Stimulated activated CD8-positive, alpha-beta memory T cell treated with anti-CD3 and anti-CD28 coated beads, Interleukin-7, amount 100 ng/mL, for 4 hours (primary cell): ENCODE results near the gene VWC2L.

Experiments used
- DNase-seq, 2 donors: peaks; one replicate each; pipeline ENCODE4 v3.0.0-alpha.2; 2020; ENCODE audit warnings: low read depth in 2 of 2

Gene VWC2L

DNA sequence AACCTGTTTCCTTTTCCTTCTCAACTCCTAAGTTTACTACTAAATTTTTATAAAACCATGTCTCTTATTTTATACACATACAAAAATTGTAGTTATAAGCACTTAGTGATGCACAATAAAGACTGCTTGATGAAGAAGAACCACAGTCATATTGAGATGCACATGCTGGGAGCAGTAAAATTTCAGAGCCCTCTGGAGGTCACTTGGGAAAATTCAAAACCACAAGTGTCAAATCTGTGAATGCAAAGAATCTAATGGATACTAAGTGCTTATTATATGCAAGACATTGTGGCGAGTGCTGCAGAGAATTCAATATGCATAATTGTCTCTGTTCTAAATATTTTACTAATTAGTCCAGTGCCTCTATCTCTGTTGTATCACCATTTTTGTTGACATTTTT lies 180.5 kb downstream of the VWC2L start:
- no peak for DNase-seq

DNA sequence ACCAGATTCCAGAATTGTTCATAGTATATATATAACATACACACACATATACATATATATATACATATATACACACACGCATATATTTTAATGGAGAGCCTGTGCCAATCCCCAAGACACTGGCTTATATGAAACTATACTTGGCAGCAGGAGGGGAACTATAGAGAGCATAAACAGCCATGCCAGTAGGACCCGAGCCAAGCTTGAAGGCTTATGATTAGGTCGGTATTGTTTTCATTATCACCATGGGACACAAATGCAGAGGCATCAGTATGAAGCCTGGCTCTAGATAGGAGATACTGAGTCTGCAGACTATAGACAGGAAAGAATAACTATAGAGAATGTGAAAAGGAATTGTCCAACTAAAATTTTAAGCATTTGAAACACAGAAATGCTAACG lies 181.2 kb downstream of the VWC2L start:
- DNase-seq, result no peak

DNA sequence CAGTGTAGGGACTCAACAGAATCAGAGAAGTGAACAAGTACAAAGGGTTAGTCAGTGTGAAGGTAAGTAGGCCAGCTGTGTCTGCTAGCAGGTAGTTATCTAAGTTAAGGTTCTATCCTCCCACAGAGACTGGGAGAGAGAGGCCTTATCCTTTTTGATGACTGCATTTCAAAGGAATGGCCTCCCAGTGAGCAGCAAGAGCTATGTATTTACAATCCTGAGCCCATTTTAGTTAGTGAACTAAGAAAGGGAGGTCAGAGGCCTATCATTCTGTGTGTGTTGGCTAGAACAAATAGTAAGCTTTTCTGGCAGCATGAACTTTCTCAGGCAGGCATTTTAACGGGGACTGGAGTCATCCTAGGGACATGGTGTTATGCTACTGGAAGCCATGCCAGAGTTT lies 182.9 kb downstream of the VWC2L start:
- DNase-seq, result no peak

DNA sequence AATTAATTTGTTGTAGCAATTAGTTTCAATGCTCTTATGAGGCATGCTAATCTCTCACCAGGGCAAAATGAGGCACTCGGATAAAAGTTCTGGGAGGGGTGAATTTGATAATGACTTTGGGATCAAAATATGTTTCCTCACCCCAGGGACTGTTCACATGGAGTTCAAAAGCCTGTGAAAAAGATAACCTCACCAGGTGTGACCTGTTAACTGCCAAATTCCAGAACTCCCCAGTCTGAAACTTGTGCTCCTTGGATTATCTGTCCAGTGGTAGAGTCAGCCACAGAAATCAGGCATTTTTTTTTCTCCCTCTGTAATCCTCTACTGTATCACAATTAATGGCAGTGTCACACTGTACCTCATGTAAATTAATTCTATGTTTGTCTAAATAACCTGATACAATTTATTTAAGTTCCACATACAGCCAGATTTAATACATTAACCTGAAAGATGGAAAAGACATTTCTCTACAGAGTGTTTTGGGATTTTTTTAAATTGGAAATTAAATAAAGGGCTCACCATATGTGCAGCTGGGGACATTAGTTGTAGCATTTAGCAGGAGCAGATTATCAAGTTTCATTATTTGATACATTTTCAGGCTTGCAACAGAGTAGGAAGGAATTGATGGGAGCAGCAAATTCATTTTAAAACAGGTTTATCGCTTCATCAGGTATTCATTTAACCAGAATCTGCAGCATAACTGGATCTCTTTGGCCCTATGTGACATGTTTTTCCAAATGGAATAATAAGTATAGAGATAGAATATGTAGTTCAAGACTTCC lies 191.2 kb downstream of the VWC2L start:
- DNase-seq, result no peak

DNA sequence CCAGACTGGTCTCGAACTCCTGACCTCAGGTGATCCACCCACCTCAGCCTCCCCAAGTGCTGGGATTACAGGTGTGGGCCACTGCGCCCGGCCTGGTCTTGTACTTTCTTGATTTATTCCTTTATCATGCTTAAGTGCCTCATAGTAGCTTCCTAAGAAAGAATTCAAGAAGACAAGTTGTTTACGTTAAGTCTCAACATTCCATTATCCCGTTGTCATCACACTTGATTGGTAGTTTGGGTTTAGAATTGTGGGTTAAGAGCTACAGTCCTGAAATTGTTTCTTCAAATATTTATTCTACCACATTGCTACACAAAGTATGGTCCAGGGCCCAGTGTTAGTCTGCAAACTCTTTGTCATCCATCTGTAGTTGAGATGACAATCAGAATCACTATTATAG lies 194.0 kb downstream of the VWC2L start:
- no peak for DNase-seq

DNA sequence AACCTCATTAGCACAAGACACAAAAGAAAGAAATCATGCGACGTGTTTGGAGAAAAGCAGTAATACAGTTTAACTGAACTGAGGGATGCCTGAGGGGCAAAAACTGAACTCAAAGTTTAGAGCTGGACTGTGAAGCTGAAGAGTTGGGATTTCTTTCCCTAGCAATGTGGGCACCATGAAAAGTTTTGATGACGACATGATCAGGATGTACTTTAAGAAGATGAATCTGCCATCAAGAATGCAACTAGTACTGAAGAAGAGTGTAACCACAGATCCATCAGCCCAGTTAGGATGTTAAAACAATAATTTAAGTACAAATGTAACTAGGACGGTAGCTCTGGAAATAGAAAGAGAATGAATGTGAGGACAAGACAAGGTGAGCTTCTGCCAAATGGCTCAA lies 196.2 kb downstream of the VWC2L start:
- no peak for DNase-seq

DNA sequence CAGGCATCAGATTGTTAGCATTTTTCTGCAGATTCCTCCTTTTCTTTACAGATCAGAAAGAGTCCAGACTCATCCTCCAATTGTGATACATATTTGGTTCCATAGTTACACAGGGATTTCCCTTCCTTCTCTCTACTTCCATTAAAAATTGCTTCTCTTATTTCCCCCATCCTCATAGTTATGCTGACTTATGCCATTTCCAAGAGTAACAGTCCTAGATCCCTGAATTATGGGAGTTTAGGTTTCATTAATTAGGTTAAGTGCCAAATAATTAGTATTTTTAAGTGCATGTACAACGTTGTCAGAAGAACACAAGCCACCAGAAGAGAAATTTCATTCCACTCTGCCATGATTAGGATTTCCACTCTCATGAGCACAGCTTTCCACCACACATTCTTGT lies 200.2 kb downstream of the VWC2L start:
- no peak for DNase-seq

DNA sequence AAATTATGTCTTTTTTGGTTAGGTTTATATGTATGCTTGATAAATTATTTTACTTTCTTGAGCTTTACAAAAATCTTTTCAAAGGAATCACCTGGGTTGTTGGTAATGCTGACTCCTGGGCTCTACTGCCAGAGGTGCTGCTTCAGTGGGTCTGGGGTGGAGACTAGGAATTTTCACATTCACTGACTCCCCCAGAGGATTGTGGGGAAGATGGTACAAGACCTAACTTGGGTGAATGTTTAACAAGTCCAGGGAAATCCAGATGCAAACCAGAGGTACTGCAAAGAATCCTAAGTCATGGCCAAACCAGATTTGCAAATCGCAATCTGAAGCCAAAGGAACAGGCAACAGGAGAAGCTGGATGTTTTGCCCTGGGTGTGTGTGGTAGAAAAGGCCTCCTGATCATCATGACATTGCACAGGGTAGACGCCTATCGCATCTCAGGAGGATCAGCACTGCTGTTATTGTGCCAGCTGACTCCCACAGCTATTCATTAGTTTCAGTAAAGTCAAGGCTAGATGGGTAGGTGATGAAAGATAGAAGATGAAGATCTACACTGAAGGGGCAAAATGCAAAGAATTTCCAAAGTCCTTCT lies 213.4 kb downstream of the VWC2L start:
- no peak for DNase-seq

DNA sequence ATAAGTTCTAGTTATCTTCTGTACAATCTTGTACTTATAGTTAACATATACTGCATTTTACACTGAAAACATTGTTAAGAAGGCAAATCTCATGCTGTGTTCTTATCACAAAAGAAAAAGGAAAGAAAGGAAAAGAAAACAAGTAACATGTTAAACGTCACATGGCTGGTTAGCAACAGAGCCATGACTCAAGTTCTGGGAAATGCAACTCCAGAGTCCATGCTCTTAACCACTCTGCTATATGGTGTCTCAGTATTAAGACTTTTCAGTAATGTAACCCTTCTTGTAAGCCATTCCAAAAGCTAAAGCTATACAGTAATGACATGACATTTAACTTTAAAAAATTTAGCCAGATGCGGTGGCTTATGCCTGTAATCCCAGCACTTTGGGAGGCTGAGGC lies 217.2 kb downstream of the VWC2L start:
- no peak for DNase-seq
